Measurements from ENCODE around the gene PARP3.

Gene PARP3

DNA sequence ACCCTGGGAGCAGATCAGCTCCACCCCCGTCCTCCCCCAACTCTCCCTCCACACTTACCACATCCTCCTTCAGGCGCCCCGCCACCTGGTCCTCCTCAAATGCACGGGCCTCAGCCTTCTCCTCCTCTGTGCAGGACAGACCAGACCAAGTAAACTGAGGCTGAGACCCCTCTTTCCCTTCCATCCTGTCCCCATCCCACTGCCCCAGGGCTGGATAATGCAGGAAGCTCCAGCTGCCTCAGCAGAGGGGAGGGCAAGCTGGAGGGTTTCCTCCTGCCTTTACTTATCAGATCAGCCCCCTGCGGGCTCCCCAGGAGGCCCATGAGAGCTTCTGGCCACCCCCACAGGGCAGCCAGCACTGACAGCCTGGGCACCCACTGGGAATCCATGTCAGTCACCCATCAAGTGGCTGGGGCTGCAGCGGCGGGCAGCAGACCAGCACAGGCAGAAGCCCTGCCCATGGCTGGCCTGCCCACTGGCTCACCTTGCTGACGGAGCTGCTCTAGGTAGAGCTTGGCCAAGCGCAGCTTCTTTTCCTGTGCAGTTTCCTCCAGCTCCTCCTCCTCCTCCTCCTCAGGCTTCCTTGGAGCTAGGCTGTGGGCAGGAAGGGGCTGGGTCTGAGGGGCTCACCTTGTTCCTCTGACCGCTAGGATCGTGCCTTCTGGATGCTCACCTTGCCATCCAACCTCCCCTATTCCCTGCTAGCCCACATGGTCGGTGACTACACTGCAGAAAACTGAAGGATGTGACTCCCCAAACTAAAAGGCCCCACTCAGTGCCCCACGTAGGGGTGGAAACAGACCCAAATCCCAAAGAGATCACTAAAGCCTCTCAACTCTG is 4.3 kb upstream of the PARP3 start:
- H3K4me3 ChIP-seq (ENCODE audit: low read depth, low read length) = no peak overlapping the region
- TF ChIP-seq POLR2A (IDR thresholded peaks at IDR 0.05; ENCODE audit: extremely low read depth, insufficient read length) (no peak), MYC (IDR thresholded peaks at IDR 0.05; ENCODE audit: low read depth, low read length) (no peak)
- TF ChIP-seq, protein P1, sequence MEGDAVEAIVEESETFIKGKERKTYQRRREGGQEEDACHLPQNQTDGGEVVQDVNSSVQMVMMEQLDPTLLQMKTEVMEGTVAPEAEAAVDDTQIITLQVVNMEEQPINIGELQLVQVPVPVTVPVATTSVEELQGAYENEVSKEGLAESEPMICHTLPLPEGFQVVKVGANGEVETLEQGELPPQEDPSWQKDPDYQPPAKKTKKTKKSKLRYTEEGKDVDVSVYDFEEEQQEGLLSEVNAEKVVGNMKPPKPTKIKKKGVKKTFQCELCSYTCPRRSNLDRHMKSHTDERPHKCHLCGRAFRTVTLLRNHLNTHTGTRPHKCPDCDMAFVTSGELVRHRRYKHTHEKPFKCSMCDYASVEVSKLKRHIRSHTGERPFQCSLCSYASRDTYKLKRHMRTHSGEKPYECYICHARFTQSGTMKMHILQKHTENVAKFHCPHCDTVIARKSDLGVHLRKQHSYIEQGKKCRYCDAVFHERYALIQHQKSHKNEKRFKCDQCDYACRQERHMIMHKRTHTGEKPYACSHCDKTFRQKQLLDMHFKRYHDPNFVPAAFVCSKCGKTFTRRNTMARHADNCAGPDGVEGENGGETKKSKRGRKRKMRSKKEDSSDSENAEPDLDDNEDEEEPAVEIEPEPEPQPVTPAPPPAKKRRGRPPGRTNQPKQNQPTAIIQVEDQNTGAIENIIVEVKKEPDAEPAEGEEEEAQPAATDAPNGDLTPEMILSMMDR (IDR thresholded peaks at IDR 0.05; ENCODE audit: low read depth, low read length) = no peak
- TF ChIP-seq, protein P2, sequence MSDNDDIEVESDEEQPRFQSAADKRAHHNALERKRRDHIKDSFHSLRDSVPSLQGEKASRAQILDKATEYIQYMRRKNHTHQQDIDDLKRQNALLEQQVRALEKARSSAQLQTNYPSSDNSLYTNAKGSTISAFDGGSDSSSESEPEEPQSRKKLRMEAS (IDR thresholded peaks at IDR 0.05; ENCODE audit: low read depth, low read length) = no peak
- no peak for DNase-seq (ENCODE audit: low read depth)

DNA sequence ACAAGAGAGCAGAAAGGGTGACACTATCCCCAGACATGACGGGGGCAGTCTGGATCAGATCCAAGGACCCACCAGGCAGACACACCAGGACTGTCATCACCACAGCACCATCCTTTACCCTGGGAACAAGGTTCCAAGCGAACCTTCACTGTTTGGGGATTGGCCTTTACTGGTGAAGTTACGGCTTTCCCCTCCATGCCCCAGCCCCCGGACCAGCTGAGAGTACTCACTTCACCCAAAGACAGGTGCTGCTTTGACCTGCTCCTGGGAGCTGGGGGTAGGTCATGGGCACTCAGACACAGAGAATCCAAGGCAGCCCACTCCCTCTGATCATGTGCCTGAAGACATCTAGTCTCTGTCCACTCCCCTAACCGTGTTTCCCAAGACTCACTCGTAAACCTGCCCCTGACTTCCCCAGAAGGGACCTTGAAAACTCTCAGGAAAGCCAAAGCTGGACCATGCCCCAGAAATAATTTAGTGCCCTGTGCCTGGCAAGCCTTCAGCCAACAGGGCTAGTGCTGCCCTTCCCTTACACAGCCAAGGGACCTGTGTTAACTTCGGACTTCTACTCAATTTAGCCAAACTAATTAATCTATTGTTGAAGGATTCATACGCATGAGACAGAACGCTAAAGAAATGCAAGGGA is 3.3 kb upstream of the PARP3 start:
- no peak for DNase-seq (ENCODE audit: low read depth)
- TF ChIP-seq, protein P2 (IDR thresholded peaks at IDR 0.05; ENCODE audit: low read depth, low read length) = no peak

DNA sequence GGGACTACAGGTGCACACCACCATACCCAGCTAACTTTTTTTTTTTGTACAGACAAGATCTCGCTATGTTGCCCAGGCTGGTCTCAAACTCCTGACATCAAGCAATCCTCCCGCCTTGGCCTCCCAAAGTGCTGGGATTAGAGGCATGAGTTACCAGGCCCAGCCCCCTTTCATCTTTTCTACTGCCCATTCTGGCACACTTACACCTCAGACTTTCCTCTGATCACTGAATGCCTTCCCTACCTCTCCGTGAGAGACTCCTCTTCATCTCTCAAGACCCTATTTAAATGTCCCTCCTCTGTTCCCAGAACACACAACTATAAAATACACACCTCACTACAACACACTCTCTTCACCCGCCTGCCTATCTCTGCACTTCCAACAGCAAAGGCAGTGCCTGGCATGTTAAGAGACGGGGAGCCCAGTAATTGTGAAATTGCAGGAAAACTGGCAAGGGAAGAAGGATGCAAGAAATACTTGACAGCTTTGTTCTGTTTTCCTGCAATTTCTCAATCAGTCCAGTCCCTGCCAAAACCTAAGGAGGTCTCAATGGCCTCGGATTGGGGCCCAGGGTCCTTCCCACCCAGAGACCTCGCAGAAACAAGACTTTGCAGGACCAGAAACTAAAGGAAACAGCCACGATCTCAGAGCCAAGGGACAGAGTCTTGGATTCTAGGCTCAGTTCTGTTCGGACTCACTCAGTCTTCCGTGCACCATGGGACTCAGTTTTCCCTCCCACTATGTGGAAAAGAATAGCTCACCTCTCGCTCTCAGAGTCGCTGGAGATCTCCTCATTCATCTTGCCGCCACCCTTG is 1.3 kb upstream of the PARP3 start:
- TF ChIP-seq POLR2A (IDR thresholded peaks at IDR 0.05; ENCODE audit: extremely low read depth, insufficient read length) = no peak
- TF ChIP-seq, protein P2 (IDR thresholded peaks at IDR 0.05; ENCODE audit: low read depth, low read length) = no peak
- no peak for TF ChIP-seq MYC (IDR thresholded peaks at IDR 0.05; ENCODE audit: low read depth, low read length)
- TF ChIP-seq, protein P1 (IDR thresholded peaks at IDR 0.05; ENCODE audit: low read depth, low read length) = no peak
- no peak for DNase-seq (ENCODE audit: low read depth)
- H3K4me3 ChIP-seq (ENCODE audit: low read depth, low read length) = peak overlapping the region; percentile 84

More for the DNA sequence above, 3.3 kb upstream of the PARP3 start:
- H3K4me3 ChIP-seq (ENCODE audit: low read depth, low read length) = no peak overlapping the region

DNA sequence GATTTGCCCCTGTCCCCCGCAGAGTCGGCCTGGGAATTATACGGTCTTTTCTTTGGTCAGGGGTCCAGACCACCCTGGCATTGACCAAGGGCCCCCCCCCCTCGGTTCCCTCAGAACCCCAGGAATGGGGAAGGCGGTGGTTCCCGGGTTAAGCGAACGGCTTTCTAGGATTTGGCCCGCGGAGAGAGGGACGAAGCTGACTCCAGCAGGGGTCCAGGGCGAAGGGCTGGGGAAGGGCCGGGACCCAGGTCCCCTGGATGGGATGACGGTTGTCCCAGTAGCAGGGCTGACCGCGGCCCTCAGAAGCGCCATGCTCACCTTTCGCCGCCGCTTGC is 733 bp upstream of the PARP3 start:
- TF ChIP-seq, protein P1 (IDR thresholded peaks at IDR 0.05; ENCODE audit: low read depth, low read length) = no peak
- TF ChIP-seq POLR2A (IDR thresholded peaks at IDR 0.05; ENCODE audit: extremely low read depth, insufficient read length) (no peak), MYC (IDR thresholded peaks at IDR 0.05; ENCODE audit: low read depth, low read length) (no peak)
- TF ChIP-seq, protein P2 (IDR thresholded peaks at IDR 0.05; ENCODE audit: low read depth, low read length) = no peak
- DNase-seq (ENCODE audit: low read depth) = no peak
- H3K4me3 ChIP-seq (ENCODE audit: low read depth, low read length) = peak overlapping the region; percentile 84

DNA sequence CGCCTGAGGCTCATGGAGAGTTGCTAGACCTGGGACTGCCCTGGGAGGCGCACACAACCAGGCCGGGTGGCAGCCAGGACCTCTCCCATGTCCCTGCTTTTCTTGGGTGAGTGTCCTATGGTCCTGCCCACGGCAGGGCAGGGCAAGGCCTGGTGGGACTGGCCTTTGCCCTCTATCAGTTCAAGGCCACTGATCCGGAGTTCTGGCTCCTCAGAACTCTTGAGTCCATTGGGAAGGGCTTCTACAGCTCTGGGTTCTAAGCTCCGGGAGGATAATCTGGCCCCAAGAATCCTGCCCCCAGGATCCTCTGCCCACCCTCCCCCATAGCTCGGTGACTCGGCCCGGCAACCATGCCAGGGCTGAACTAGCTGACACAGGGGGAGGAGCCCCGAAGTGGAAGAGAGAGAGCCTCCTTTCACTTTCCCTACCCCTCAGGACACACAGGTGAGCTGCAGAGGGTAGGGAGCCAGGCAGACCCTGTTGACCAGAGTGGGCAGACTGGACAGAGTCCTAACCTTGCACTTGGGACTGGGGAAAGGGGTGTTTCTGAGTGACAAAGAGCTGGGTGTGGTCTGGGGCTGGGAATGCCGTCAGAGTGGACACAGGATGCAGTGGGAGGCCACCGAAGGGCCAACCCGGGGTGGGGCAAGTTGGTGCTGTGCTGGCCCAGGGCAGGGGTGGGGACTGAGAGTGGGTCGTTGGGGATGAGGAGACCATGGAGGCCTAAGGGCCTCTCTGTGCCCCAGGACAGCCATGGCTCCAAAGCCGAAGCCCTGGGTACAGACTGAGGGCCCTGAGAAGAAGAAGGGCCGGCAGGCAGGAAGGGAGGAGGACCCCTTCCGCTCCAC is 664 bp downstream of the PARP3 start:
- peak overlapping the region; percentile 60 for H3K4me3 ChIP-seq (ENCODE audit: low read depth, low read length)
- DNase-seq (ENCODE audit: low read depth) = peak; percentile 58
- TF ChIP-seq POLR2A (IDR thresholded peaks at IDR 0.05; ENCODE audit: extremely low read depth, insufficient read length) = no peak
- TF ChIP-seq, protein P1 (IDR thresholded peaks at IDR 0.05; ENCODE audit: low read depth, low read length) = no peak
- TF ChIP-seq, protein P2 (IDR thresholded peaks at IDR 0.05; ENCODE audit: low read depth, low read length) = no peak
- TF ChIP-seq MYC (IDR thresholded peaks at IDR 0.05; ENCODE audit: low read depth, low read length) = no peak

Data from NB4 (cell line).